HEK293 (cell line): ENCODE measurements around the gene MTTP.
A peak's percentile ranks its signal among the peaks of the same experiment; 100 is the strongest.

ENCODE experiments used
- CTCF ChIA-PET: fragments of 350-600 bp; formaldehyde crosslinking; extraction: SDS; loops from one replicate; lab custom pipeline; 2021; ENCODE audit warnings: antibody characterized with exemption; lab: Yijun Ruan, JAX
- POLR2A ChIA-PET: fragments of 300-600 bp; formaldehyde crosslinking; extraction: SDS; loops from one replicate; lab custom pipeline; 2020; ENCODE audit warnings: antibody characterized with exemption, inconsistent platforms; lab: Yijun Ruan, JAX
- H3K27ac ChIP-seq: fragments of 200-500 bp; sonication (Bioruptor generic); 2 replicates; pipeline ENCODE4 v1.5.1; 2014; ENCODE audit warnings: low read depth, low read length, control low read depth, inconsistent platforms; ENCODE audit errors: extremely low read depth
- H3K36me3 ChIP-seq, 2 experiments: fragments of 200-500 bp in 1 of 2; sonication (Bioruptor generic) in 1 of 2; 1 replicate in 1 of 2; 2 replicates in 1 of 2; pipeline ENCODE4 v1.5.1; 2014 to 2017; ENCODE audit warnings: inconsistent platforms in 2 of 2, low read length in 2 of 2; ENCODE audit not compliant: control insufficient read depth in 2 of 2, insufficient read depth in 1 of 2
- H3K4me1 ChIP-seq: fragments of 200-500 bp; sonication (Bioruptor generic); 2 replicates; pipeline ENCODE4 v1.5.1; 2014; ENCODE audit warnings: mild to moderate bottlenecking, low read length, inconsistent platforms; ENCODE audit not compliant: control insufficient read depth, insufficient read depth
- H3K4me3 ChIP-seq: 2 replicates; pipeline ENCODE4 v1.5.1; 2011; ENCODE audit warnings: low read depth, mild to moderate bottlenecking, control low read depth, low read length, moderate library complexity
- H3K9me3 ChIP-seq: fragments of 200-500 bp; sonication (Bioruptor generic); 2 replicates; pipeline ENCODE4 v1.5.1; 2014; ENCODE audit warnings: low read depth, low read length, inconsistent platforms; ENCODE audit not compliant: control insufficient read depth, insufficient read depth
- FEZF1 ChIP-seq: fragments of 450-650 bp; formaldehyde crosslinking; IDR thresholded peaks from 2 replicates; pipeline ENCODE4 v1.5.1; 2016; ENCODE audit warnings: missing biosample characterization, missing genetic modification characterization
- GFI1B ChIP-seq: fragments of 450-650 bp; formaldehyde crosslinking; IDR thresholded peaks from 2 replicates; pipeline ENCODE4 v1.5.1; 2016; ENCODE audit warnings: missing biosample characterization, missing genetic modification characterization
- HOXD13 ChIP-seq: sonication (generic); formaldehyde crosslinking; IDR thresholded peaks from 2 replicates; pipeline ENCODE4 v1.8.0; 2022; ENCODE audit warnings: missing genetic modification reagents, borderline replicate concordance
- KLF7 ChIP-seq: fragments of 450-650 bp; formaldehyde crosslinking; IDR thresholded peaks from 2 replicates; pipeline ENCODE4 v1.5.1; 2016; ENCODE audit warnings: missing biosample characterization, missing genetic modification characterization, borderline replicate concordance
- OVOL3 ChIP-seq: fragments of 450-650 bp; formaldehyde crosslinking; IDR thresholded peaks from 2 replicates; pipeline ENCODE4 v1.5.1; 2016; ENCODE audit warnings: missing biosample characterization, missing genetic modification characterization
- PBX3 ChIP-seq: sonication (generic); formaldehyde crosslinking; IDR thresholded peaks from 2 replicates; pipeline ENCODE4 v1.8.1; 2022; ENCODE audit warnings: mild to moderate bottlenecking, moderate library complexity, missing genetic modification reagents
- PRDM1 ChIP-seq: fragments of 450-650 bp; formaldehyde crosslinking; IDR thresholded peaks from 2 replicates; pipeline ENCODE4; 2016; ENCODE audit warnings: missing biosample characterization, missing genetic modification characterization
- ZBTB48 ChIP-seq: fragments of 450-650 bp; formaldehyde crosslinking; IDR thresholded peaks from 2 replicates; pipeline ENCODE4 v1.5.1; 2016; ENCODE audit warnings: missing biosample characterization, missing genetic modification characterization
- ZNF157 ChIP-seq: fragments of 450-650 bp; formaldehyde crosslinking; IDR thresholded peaks from 2 replicates; pipeline ENCODE4 v1.5.1; 2016; ENCODE audit warnings: missing biosample characterization, missing genetic modification characterization
- ZNF335 ChIP-seq: fragments of 450-650 bp; formaldehyde crosslinking; conservative IDR thresholded peaks from 2 replicates; pipeline ENCODE4 v1.5.1; 2016; ENCODE audit warnings: missing biosample characterization, missing genetic modification characterization
- ZNF48 ChIP-seq: fragments of 450-650 bp; formaldehyde crosslinking; IDR thresholded peaks from 2 replicates; pipeline ENCODE4 v1.5.1; 2016; ENCODE audit warnings: missing biosample characterization, missing genetic modification characterization
- ZNF514 ChIP-seq: fragments of 450-650 bp; formaldehyde crosslinking; IDR thresholded peaks from 2 replicates; pipeline ENCODE4 v1.5.1; 2016; ENCODE audit warnings: missing biosample characterization, missing genetic modification characterization
- ZNF621 ChIP-seq: fragments of 450-650 bp; formaldehyde crosslinking; IDR thresholded peaks from 2 replicates; pipeline ENCODE4 v1.5.1; 2017; ENCODE audit warnings: missing biosample characterization, missing genetic modification characterization
- ZNF623 ChIP-seq: fragments of 450-650 bp; formaldehyde crosslinking; IDR thresholded peaks from 2 replicates; pipeline ENCODE4 v1.5.1; 2016; ENCODE audit warnings: missing biosample characterization, missing genetic modification characterization
- ZNF626 ChIP-seq: fragments of 450-650 bp; sonication (Bioruptor Pico); formaldehyde crosslinking; IDR thresholded peaks from 2 replicates; pipeline ENCODE4 v1.5.1; 2018; ENCODE audit warnings: missing biosample characterization, missing genetic modification characterization, inconsistent platforms
- ZNF701 ChIP-seq: fragments of 450-650 bp; formaldehyde crosslinking; IDR thresholded peaks from 2 replicates; pipeline ENCODE4 v1.5.1; 2016; ENCODE audit warnings: missing biosample characterization, missing genetic modification characterization
- ZNF791 ChIP-seq: fragments of 450-650 bp; formaldehyde crosslinking; IDR thresholded peaks from 2 replicates; pipeline ENCODE4 v1.5.1; 2016; ENCODE audit warnings: missing biosample characterization, missing genetic modification characterization
- ZSCAN5A ChIP-seq: fragments of 450-650 bp; formaldehyde crosslinking; IDR thresholded peaks from 2 replicates; pipeline ENCODE4 v1.5.1; 2016; ENCODE audit warnings: missing biosample characterization, missing genetic modification characterization
- TF ChIP-seq, protein P1 (sequence below): fragments of 450-650 bp; formaldehyde crosslinking; IDR thresholded peaks from 2 replicates; pipeline ENCODE4 v1.5.0; 2017; ENCODE audit warnings: missing biosample characterization, missing genetic modification characterization, borderline replicate concordance
- TF ChIP-seq, protein P2 (sequence below): fragments of 450-650 bp; formaldehyde crosslinking; IDR thresholded peaks from 2 replicates; pipeline ENCODE4 v1.5.1; 2017; ENCODE audit warnings: missing biosample characterization, missing genetic modification characterization
- TF ChIP-seq, protein P3 (sequence below): fragments of 450-650 bp; formaldehyde crosslinking; IDR thresholded peaks from 2 replicates; pipeline ENCODE4 v1.5.1; 2016; ENCODE audit warnings: missing biosample characterization, missing genetic modification characterization

Gene MTTP

DNA sequence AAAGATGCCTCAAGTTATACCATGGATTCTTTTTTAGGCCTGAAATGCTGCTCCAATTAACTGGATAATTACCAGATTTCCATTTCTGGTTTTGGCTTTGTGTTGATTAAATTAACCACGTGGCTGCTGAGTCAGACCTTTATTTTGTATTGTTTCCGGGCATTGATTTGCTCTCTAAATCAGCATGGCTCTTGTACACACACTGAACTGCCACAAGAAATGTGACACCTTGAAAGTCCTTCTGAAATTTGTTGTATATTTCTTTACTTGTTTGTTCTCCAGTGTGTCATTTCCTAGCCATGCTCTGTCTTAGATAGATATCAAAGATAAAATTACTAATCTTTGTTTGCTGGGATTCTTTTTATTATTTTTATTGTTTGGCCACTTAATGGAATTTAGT, 11.7 kb downstream of the MTTP start:
- CTCF ChIA-PET: interaction anchor here (0.6 kb wide), 1 partner anchor 18 kb away, joined by 4 read pairs; no protein-coding TSS in a partner anchor
- peaks cover 8% of the 10 kb centered on the region for H3K4me1 ChIP-seq
- POLR2A ChIA-PET: no interaction called here
- TF ChIP-seq GFI1B (tag by site-specific recombination) (0 out of 2 replicates have a peak, but pooled peaks have one; percentile 31), ZNF623 (tag by site-specific recombination) (no peak)
- H3K4me3 ChIP-seq: no peak overlapping the region
- no peaks in the 10 kb centered on the region for H3K9me3 ChIP-seq
- no peak overlapping the region for H3K27ac ChIP-seq
- H3K36me3 ChIP-seq: no peaks in the 10 kb centered on the region

- Histone ChIP-seq H3K4me3 (no peak overlapping the region), H3K9me3 (no peaks in the 10 kb centered on the region), H3K27ac (no peak overlapping the region), H3K4me1 (peaks cover 8% of the 10 kb centered on the region), H3K36me3 (no peaks in the 10 kb centered on the region)
- ChIA-PET CTCF (interaction anchor here (0.6 to 0.7 kb wide), 2 partner anchors 8 to 18 kb away, joined by 4 read pairs; no protein-coding TSS in a partner anchor), POLR2A (no interaction called here)
- no peak for TF ChIP-seq ZBTB48 (tag by site-specific recombination)
- no peak for TF ChIP-seq HOXD13
- no peak for TF ChIP-seq ZNF48 (tag by site-specific recombination)
- TF ChIP-seq ZNF626: no peak
- TF ChIP-seq ZNF701: no peak
- TF ChIP-seq ZNF621: no peak
- TF ChIP-seq ZNF157: no peak
- TF ChIP-seq, protein P1, sequence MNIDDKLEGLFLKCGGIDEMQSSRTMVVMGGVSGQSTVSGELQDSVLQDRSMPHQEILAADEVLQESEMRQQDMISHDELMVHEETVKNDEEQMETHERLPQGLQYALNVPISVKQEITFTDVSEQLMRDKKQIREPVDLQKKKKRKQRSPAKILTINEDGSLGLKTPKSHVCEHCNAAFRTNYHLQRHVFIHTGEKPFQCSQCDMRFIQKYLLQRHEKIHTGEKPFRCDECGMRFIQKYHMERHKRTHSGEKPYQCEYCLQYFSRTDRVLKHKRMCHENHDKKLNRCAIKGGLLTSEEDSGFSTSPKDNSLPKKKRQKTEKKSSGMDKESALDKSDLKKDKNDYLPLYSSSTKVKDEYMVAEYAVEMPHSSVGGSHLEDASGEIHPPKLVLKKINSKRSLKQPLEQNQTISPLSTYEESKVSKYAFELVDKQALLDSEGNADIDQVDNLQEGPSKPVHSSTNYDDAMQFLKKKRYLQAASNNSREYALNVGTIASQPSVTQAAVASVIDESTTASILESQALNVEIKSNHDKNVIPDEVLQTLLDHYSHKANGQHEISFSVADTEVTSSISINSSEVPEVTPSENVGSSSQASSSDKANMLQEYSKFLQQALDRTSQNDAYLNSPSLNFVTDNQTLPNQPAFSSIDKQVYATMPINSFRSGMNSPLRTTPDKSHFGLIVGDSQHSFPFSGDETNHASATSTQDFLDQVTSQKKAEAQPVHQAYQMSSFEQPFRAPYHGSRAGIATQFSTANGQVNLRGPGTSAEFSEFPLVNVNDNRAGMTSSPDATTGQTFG (tag by site-specific recombination): no peak
- TF ChIP-seq ZNF335 (tag by site-specific recombination): no peak
- TF ChIP-seq, protein P2, sequence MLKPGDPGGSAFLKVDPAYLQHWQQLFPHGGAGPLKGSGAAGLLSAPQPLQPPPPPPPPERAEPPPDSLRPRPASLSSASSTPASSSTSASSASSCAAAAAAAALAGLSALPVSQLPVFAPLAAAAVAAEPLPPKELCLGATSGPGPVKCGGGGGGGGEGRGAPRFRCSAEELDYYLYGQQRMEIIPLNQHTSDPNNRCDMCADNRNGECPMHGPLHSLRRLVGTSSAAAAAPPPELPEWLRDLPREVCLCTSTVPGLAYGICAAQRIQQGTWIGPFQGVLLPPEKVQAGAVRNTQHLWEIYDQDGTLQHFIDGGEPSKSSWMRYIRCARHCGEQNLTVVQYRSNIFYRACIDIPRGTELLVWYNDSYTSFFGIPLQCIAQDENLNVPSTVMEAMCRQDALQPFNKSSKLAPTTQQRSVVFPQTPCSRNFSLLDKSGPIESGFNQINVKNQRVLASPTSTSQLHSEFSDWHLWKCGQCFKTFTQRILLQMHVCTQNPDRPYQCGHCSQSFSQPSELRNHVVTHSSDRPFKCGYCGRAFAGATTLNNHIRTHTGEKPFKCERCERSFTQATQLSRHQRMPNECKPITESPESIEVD (tag by site-specific recombination): 0 out of 2 replicates have a peak, but pooled peaks have one; percentile 24
- TF ChIP-seq ZSCAN5A (tag by site-specific recombination): no peak
- TF ChIP-seq OVOL3 (tag by site-specific recombination): no peak
- TF ChIP-seq, protein P3, sequence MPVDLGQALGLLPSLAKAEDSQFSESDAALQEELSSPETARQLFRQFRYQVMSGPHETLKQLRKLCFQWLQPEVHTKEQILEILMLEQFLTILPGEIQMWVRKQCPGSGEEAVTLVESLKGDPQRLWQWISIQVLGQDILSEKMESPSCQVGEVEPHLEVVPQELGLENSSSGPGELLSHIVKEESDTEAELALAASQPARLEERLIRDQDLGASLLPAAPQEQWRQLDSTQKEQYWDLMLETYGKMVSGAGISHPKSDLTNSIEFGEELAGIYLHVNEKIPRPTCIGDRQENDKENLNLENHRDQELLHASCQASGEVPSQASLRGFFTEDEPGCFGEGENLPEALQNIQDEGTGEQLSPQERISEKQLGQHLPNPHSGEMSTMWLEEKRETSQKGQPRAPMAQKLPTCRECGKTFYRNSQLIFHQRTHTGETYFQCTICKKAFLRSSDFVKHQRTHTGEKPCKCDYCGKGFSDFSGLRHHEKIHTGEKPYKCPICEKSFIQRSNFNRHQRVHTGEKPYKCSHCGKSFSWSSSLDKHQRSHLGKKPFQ (tag by site-specific recombination): no peak
- TF ChIP-seq PBX3 (CRISPR knock-in tag): no peak
- peak; percentile 73 for TF ChIP-seq FEZF1 (tag by site-specific recombination)
- TF ChIP-seq ZNF514 (tag by site-specific recombination): no peak
- 0 out of 2 replicates have a peak, but pooled peaks have one; percentile 16 for TF ChIP-seq GFI1B (tag by site-specific recombination)
- TF ChIP-seq PRDM1 (tag by site-specific recombination): no peak
- no peak for TF ChIP-seq ZNF791 (tag by site-specific recombination)
- no peak for TF ChIP-seq KLF7 (tag by site-specific recombination)
Observed at GRCh38 chr4:99586797-99587196, 12.2 kb downstream of the MTTP start.
